Posterior cingulate gyrus (tissue), 11 donors: Measurements from ENCODE around the gene HDAC8.
"Not testable (repeated sequence)": the region's sequence is repeated elsewhere in the genome, so short reads cannot be mapped to it uniquely, and the experiment has no call there.

Experiments
- DNase-seq, 10 donors: peaks; one replicate each; pipeline versions ENCODE4 v3.0.0 to v3.0.0-alpha.2; 2020 to 2021; ENCODE audit warnings: mixed read lengths in 3 of 10
- intact Hi-C: fragments of 100-400 bp; cut with DNase I; formaldehyde crosslinking; loops from one replicate; pipeline ENCODE4 v1.15.1; 2023

The HDAC8 gene

GRCh38 chrX:72466493-72466892, 106.2 kb downstream of the HDAC8 start:
- DNase-seq = no peak
- intact Hi-C loops = no loop called here

DNA sequence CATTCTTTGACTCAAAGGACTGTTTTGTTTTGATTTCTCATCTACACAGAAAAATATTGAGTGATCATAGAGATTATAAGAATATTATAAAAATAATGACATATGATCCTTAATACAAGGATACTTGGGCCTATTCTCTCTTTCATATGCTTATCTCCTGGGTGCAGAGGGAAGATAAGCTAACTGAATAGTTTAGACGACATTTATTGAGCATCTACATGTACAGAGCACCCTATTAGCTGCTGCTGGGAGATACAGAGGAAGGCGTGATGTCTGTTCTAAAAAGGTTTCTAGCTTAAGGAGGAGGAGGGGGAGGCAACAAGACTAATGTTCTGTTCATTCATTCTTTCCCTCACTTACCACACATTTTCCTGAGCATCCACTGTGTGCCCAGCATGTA, 106.8 kb downstream of the HDAC8 start:
- DNase-seq = no peak
- intact Hi-C loops = no loop called here

DNA sequence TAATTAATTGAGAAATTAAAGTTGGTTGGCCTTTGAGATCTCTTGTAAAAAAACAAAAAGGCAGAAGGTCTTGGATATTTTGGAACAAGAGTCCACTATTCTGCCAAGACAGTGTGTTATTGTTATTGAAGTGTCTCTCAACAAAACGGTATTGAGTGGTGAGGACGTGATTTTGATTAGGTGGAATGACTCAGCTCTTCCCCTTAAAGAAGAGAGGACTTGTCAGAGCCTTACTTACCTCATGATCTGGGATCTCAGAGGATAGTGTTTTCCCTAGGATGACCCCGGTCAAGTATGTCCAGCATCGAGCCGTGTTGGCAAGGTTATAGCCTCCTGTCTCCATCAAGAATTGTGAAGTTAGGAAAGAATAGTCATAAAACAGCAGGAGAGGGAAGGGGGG, 110.9 kb downstream of the HDAC8 start:
- DNase-seq = no peak
- intact Hi-C loops = no loop called here

GRCh38 chrX:72461288-72461687, 111.4 kb downstream of the HDAC8 start:
- intact Hi-C loops = no loop called here
- no peak for DNase-seq

DNA sequence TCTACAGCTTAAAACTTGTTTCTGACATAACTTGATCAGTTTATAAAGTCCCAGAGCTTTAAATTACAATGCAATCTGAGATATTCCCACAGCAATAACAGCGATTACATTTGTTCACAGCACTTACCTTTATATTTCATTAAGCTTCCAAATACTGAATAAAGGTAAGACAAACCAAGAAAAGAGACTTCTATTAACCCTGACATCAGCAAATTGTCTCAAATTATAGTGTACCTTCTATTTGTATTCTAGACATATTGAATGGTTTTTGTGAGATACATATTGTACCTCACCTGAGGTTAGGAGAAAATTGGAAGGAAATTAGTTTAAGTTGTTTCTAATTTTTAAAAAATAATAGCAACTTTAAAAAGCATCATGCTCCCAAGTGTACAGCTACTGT, 111.9 kb downstream of the HDAC8 start:
- no peak for DNase-seq
- intact Hi-C loops = no loop called here

- DNase-seq = not testable (repeated sequence)
Observed at GRCh38 chrX:72449034-72449433, 123.6 kb downstream of the HDAC8 start.

DNA sequence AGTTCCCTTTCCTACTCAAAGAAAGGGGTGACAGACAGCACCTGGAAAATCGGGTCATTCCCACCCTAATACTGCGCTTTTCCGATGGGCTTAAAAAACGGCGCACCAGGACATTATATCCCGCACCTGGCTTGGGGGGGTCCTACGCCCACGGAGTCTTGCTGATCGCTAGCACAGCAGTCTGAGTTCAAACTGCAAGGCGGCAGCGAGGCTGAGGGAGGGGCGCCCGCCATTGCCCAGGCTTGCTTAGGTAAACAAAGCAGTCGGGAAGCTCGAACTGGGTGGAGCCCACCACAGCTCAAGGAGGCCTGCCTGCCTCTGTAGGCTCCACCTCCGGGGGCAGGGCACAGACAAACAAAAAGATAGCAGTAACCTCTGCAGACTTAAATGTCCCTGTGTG, 131.9 kb downstream of the HDAC8 start:
- intact Hi-C loops, DNase-seq: not testable (repeated sequence)

More at GRCh38 chrX:72449034-72449433, 123.6 kb downstream of the HDAC8 start:
- intact Hi-C loops = not testable (repeated sequence)

DNA sequence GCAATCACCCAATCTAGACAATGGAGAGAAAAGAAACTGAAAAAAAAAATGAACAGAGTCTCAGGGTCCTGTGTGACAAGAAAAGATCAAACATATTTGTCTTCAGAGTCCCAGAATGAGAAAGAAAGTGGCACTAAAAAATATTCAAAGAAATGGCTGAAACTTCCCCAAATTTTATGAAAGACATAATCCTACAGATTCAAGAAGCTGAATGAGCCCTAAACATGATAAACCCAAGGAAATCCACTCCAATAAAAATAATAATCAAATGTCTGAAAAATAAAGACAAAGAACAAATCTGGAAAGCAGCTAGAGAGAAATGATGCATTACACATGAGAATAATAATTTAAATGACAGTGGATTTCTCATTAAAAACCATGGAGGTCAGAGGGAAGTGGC, 136.6 kb downstream of the HDAC8 start:
- intact Hi-C loops = no loop called here
- DNase-seq = no peak

- intact Hi-C loops = no loop called here
- DNase-seq = no peak
Observed at GRCh38 chrX:72430405-72430968, 142.2 kb downstream of the HDAC8 start.

DNA sequence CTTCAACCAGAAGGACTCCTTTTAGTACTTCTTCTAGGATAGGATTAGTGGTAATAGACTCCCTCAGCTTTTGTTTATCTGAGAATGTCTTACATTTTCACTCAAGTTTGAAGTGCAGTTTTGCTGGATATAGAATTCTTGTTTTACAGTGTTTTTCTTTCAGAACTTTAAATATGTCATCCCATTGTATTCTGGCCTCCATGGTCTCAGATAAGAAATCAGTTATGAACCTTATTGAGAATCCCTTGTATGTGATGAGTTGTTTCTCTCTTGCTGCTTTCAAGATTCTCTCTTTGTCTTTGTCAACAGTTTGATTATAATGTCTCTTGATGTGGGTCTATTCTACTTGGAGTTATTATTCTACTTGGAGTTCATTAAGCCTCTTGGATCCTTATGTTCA, 150.8 kb downstream of the HDAC8 start:
- intact Hi-C loops = no loop called here
- no peak for DNase-seq

- DNase-seq = no peak
- intact Hi-C loops = no loop called here
Observed at GRCh38 chrX:72409993-72410392, 162.7 kb downstream of the HDAC8 start.

GRCh38 chrX:72408885-72409284, 163.8 kb downstream of the HDAC8 start:
- intact Hi-C loops = no loop called here
- DNase-seq = no peak

DNA sequence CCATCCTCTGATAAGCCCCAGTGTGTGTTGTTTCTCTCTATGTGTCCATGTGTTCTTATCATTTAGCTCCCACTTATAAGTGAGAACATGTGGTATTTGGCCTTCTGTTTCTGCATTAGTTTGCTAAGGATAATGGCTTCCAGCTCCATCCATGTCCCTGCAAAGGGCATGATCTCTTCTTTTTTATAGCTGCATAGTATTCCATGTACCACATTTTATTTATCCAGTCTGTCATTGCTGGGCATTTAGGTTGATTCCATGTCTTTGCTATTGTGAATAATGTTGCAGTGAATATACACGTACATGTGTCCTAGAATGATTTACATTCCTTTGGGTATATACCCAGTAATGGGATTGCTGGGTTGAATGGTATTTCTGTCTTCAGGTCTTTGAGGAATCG, 167.5 kb downstream of the HDAC8 start:
- intact Hi-C loops, DNase-seq: not testable (repeated sequence)

DNA sequence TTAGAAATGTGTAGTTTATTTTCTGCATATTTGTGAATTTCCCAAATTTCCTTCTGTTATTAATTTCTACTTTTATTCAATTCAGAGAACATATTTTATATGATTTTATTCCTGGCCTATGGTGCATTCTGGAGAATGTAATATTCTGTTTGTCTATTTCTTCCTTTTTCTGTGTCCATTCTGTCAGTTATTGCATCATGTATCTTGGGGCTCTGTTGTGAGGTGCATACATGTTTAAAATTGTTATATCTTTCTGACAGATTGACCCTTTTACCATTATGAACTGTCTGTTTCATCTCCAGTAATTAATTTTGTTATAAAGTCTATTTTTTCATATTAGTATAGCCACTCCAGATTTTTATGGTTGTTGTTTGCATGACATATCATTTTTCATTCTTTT, 170.0 kb downstream of the HDAC8 start:
- DNase-seq = no peak
- intact Hi-C loops = no loop called here

DNA sequence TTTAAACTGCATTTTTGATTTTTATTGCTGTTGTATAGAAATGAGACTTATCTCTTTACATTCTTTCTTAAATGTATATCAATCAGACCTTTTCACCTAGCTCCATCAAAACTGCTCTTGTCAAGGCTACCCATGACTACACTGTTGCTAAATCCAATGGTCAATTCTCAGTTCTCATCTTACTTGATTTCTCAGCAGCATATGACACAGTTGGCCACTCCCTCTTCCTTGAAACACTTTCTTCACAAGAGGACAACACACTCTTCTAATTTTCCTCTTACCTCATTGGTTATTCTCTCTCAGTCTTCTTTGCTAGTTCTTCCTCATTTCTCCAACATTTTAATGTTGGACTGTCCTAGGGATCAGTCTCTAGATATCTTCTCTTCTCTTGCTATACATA, 172.8 kb downstream of the HDAC8 start:
- intact Hi-C loops = no loop called here
- DNase-seq = no peak

DNA sequence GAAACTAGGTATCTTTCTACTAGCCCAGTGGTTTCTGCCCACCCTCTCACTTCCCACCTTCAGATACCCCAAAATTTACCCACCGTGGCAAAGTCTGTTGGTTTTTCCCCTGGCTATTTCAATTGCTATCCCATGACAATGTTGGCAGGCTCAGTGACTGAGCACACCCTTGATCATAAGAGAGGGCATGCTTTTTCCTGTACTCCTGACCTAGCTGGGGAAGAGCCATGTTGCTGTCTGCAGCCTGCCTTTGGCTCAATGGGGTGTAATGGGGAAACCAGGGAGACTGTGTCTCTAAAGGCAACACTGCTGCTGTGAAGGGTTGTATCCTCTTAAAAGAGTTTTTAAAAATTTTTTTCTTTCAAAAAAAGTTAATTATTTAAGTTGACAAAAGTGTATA, 176.5 kb downstream of the HDAC8 start:
- intact Hi-C loops = no loop called here
- DNase-seq = no peak

GRCh38 chrX:72395237-72395636, 177.4 kb downstream of the HDAC8 start:
- DNase-seq = no peak
- intact Hi-C loops = no loop called here

DNA sequence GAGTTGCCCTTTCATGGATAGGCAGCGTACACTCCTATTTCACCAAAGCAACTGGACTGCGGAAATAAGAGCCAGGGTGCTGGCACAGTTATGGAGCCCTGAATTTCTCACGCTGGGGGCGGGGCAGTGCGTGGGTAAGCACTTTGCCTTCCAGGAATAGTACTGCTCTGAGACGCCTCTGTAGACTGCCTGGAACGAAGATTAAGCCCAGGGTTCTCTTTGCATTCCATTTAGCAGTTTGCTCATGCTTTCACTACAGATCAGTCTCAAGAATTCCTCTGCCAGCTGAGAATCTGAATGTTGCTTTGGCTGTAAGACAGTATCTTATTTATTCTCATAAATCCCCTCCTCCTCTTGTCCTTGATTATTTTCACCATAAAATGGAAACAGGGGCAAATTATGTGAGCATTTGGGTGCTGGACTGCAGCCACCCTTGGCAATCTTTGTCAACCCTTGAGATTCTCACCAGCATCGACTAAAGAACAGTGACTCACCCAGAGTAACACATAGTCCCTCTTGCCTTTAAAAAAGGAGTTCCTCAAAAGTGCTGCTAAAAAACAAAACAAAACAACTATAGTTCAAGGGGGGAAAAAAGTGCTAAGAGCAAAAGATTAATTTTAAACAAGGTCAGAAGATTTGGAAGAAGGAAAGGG, 178.0 kb downstream of the HDAC8 start:
- intact Hi-C loops = no loop called here

DNA sequence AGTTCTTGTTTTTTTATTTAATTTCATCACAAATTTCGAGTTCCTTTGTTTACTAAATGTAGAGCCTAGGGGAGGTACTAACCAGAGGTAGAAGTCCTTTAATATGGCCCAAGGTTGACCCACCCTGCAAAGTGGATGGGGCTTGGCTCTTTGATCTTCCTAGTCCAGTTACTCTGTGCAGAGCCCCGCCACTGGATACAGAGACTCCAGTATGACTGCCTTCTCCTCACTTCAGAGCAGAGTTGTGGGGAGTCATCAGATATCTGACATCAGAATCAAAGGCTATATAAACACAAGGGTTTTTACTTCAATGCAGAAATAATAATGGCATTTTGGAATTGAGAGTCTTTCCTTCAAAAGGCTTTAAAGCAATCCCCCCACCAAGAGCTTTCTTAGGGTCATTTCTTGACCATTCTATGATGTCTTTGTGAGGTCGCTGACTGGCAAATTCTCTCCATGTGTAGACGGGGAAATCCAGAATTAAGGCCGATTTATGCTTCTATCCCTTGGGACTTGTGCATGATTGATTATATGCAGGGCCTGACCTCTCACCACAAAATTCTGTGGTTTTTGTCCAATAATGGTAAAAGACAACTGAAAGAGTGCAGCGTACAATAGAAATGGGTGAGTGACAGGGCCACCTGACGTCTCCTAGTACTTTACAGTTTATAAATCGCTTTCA, 178.7 kb downstream of the HDAC8 start:
- intact Hi-C loops = no loop called here

More for the DNA sequence above, 178.0 kb downstream of the HDAC8 start:
- peak in 7 of 10 donors; percentile 8 to 88 (median 33) for DNase-seq

GRCh38 chrX:72392816-72393800, 179.5 kb downstream of the HDAC8 start:
- intact Hi-C loops = no loop called here

More for the DNA sequence above, 178.7 kb downstream of the HDAC8 start:
- DNase-seq = no peak

GRCh38 chrX:72392042-72392441, 180.6 kb downstream of the HDAC8 start:
- DNase-seq = no peak
- intact Hi-C loops = no loop called here

More at GRCh38 chrX:72392816-72393800, 179.5 kb downstream of the HDAC8 start:
- no peak for DNase-seq
